Right forelimb (tissue), 1 donor: Measurements from ENCODE around the gene LINGO3.
A peak's percentile ranks its signal among the peaks of the same experiment; 100 is the strongest.

Experiments used
- DNase-seq: peaks from one replicate; pipeline ENCODE4 v3.0.0-alpha.2; 2018

The LINGO3 gene

GRCh38 chr19:2326699-2327360, 18.9 kb upstream of the LINGO3 start:
- no peak for DNase-seq

GRCh38 chr19:2325281-2326046, 17.5 kb upstream of the LINGO3 start:
- DNase-seq = no peak

GRCh38 chr19:2324220-2324948, 16.4 kb upstream of the LINGO3 start:
- no peak for DNase-seq

GRCh38 chr19:2323707-2324106, 15.8 kb upstream of the LINGO3 start:
- DNase-seq = no peak

GRCh38 chr19:2321565-2322283, 13.8 kb upstream of the LINGO3 start:
- DNase-seq = no peak

GRCh38 chr19:2320939-2321338, 13.0 kb upstream of the LINGO3 start:
- no peak for DNase-seq

- no peak for DNase-seq
These were observed 12.1 kb upstream of the LINGO3 start for GRCh38 chr19:2320049-2320448.

- DNase-seq = no peak
These were observed 11.6 kb upstream of the LINGO3 start for GRCh38 chr19:2319551-2319950.

- no peak for DNase-seq
These were observed 11.0 kb upstream of the LINGO3 start for GRCh38 chr19:2318923-2319322.

- no peak for DNase-seq
These were observed 9.8 kb upstream of the LINGO3 start for GRCh38 chr19:2317756-2318155.

- DNase-seq = no peak
These were observed 9.3 kb upstream of the LINGO3 start for GRCh38 chr19:2317300-2317699.

GRCh38 chr19:2315818-2316353, 7.9 kb upstream of the LINGO3 start:
- peak; percentile 70 for DNase-seq

GRCh38 chr19:2315121-2315817, 7.3 kb upstream of the LINGO3 start:
- no peak for DNase-seq

- no peak for DNase-seq
These were observed 5.0 kb upstream of the LINGO3 start for GRCh38 chr19:2312820-2313501.

GRCh38 chr19:2311093-2311492, 3.1 kb upstream of the LINGO3 start:
- no peak for DNase-seq

- DNase-seq = no peak
These were observed 1.9 kb upstream of the LINGO3 start for GRCh38 chr19:2309734-2310362.

- DNase-seq = no peak
These were observed 389 bp downstream of the LINGO3 start for GRCh38 chr19:2307518-2308012.

- no peak for DNase-seq
These were observed 983 bp downstream of the LINGO3 start for GRCh38 chr19:2306971-2307370.

- DNase-seq = no peak
These were observed 1.6 kb downstream of the LINGO3 start for GRCh38 chr19:2306281-2306806.

- no peak for DNase-seq
These were observed 2.3 kb downstream of the LINGO3 start for GRCh38 chr19:2305452-2306280.
